ENCODE results near the gene COG5. TPM values are rescaled to one million over a fixed set of nuclear protein-coding genes. Genes with fewer than 3 reads are reported as not detected.

Gene COG5
- polyA plus RNA-seq, 3 donors: 12.7 to 29.0 (median 28.1) TPM

DNA sequence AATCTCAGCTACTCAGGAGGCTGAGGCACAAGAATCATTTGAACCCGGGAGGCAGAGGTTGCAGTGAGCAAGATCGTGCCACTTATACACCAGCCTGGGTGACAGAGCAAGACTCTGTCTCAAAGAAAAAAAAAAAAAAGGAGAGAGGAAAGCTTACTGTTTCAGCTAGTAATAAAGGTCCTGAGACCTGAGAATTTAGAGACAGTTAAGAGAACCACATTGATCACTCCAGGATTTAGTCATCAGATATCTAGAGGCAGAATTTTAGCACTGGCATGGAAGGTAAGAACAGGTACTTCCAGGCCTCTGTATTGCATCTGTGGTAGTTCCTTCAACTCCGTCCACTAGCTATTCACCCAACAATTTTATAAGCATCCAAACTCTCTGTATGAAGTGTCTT lies 7.8 kb downstream of the COG5 start:
- H3K36me3 ChIP-seq (replicated peaks in 1 of 2; ENCODE audit: control insufficient read depth in 1 of 2, insufficient read depth in 2 of 2, low read length in 2 of 2): peaks cover 41 to 71% of the 10 kb centered on the region in 2 donors
- H3K4me2 ChIP-seq (replicated peaks; ENCODE audit: extremely low read depth, low read length, poor library complexity, severe bottlenecking): no peak overlapping the region
- peaks cover 36% of the 10 kb centered on the region for H3K79me2 ChIP-seq (ENCODE audit: insufficient read depth, low read length)
- Mint-ChIP-seq H3K27ac (peak overlapping the region in 1 of 7 donors; percentile 59), H3K27me3 (ENCODE audit: low read depth in 3 of 3) (no peaks in the 10 kb centered on the region), H3K9me3 (no peaks in the 10 kb centered on the region), H3K4me1 (peaks cover 9% of the 10 kb centered on the region), H3K36me3 (peaks cover 51 to 67% of the 10 kb centered on the region in 2 donors), H3K4me3 (no peak overlapping the region)
- 100% methylated on average over 1 of the region's 3 CpGs for WGBS (ENCODE audit: insufficient coverage)
- no peak overlapping the region for H2AFZ ChIP-seq (ENCODE audit: insufficient read depth, low read depth, low read length, poor library complexity, severe bottlenecking)
- no peak for DNase-seq
- no peak overlapping the region for H3K27ac ChIP-seq (ENCODE audit: low read depth in 1 of 2, low read length in 2 of 2)
- intact Hi-C loops (cut with micrococcal nuclease): no loop called here
- peaks cover 10% of the 10 kb centered on the region for H4K20me1 ChIP-seq (ENCODE audit: insufficient read depth, low read length)
- H3K4me1 ChIP-seq (ENCODE audit: control insufficient read depth in 1 of 2, insufficient read depth in 2 of 2, low read length in 2 of 2): peaks cover 2 to 6% of the 10 kb centered on the region in 2 donors
- TF ChIP-seq, protein P1, sequence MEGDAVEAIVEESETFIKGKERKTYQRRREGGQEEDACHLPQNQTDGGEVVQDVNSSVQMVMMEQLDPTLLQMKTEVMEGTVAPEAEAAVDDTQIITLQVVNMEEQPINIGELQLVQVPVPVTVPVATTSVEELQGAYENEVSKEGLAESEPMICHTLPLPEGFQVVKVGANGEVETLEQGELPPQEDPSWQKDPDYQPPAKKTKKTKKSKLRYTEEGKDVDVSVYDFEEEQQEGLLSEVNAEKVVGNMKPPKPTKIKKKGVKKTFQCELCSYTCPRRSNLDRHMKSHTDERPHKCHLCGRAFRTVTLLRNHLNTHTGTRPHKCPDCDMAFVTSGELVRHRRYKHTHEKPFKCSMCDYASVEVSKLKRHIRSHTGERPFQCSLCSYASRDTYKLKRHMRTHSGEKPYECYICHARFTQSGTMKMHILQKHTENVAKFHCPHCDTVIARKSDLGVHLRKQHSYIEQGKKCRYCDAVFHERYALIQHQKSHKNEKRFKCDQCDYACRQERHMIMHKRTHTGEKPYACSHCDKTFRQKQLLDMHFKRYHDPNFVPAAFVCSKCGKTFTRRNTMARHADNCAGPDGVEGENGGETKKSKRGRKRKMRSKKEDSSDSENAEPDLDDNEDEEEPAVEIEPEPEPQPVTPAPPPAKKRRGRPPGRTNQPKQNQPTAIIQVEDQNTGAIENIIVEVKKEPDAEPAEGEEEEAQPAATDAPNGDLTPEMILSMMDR (IDR thresholded peaks at IDR 0.05): no peak
- no peaks in the 10 kb centered on the region for H3K9me3 ChIP-seq (replicated peaks in 1 of 2; ENCODE audit: control insufficient read depth in 1 of 2, insufficient read depth in 1 of 2, low read length in 2 of 2)
- no peak overlapping the region for H3K9ac ChIP-seq (ENCODE audit: insufficient read depth, low read length, poor library complexity, severe bottlenecking)
- no peak overlapping the region for H3K4me3 ChIP-seq (replicated peaks in 1 of 3; ENCODE audit: low read depth in 2 of 3, low read length in 3 of 3)
- no peaks in the 10 kb centered on the region for H3K27me3 ChIP-seq (ENCODE audit: control insufficient read depth in 2 of 2, insufficient read depth in 2 of 2, low read length in 2 of 2)

DNA sequence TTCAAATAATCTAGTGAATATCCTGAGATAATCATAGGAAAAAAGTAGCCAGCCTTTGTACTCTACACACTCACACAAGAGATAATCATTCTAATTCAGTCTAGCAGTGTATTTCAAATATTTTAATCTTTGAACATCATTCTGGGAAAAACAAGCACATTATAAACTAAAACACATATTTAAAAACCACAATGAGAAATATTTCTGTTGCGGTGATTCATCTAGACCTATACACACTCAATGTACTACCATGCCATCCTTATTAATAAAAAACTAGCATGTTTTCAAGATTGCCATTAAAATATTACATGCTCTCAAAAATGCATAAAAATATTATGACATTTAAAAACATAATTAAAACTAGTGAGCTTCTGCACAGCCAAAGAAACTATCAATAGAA lies 11.8 kb downstream of the COG5 start:
- Histone ChIP-seq H3K27me3 (ENCODE audit: control insufficient read depth in 2 of 2, insufficient read depth in 2 of 2, low read length in 2 of 2) (no peaks in the 10 kb centered on the region), H3K4me3 (replicated peaks in 1 of 3; ENCODE audit: low read depth in 2 of 3, low read length in 3 of 3) (no peak overlapping the region), H3K79me2 (ENCODE audit: insufficient read depth, low read length) (peaks cover 15% of the 10 kb centered on the region), H3K9me3 (replicated peaks in 1 of 2; ENCODE audit: control insufficient read depth in 1 of 2, insufficient read depth in 1 of 2, low read length in 2 of 2) (no peaks in the 10 kb centered on the region), H3K4me1 (ENCODE audit: control insufficient read depth in 1 of 2, insufficient read depth in 2 of 2, low read length in 2 of 2) (no peaks in the 10 kb centered on the region), H3K36me3 (replicated peaks in 1 of 2; ENCODE audit: control insufficient read depth in 1 of 2, insufficient read depth in 2 of 2, low read length in 2 of 2) (peaks cover 43 to 93% of the 10 kb centered on the region in 2 donors), H2AFZ (ENCODE audit: insufficient read depth, low read depth, low read length, poor library complexity, severe bottlenecking) (no peak overlapping the region), H4K20me1 (ENCODE audit: insufficient read depth, low read length) (peaks cover 11% of the 10 kb centered on the region), H3K4me2 (replicated peaks; ENCODE audit: extremely low read depth, low read length, poor library complexity, severe bottlenecking) (no peak overlapping the region), H3K9ac (ENCODE audit: insufficient read depth, low read length, poor library complexity, severe bottlenecking) (no peak overlapping the region), H3K27ac (ENCODE audit: low read depth in 1 of 2, low read length in 2 of 2) (no peak overlapping the region)
- TF ChIP-seq, protein P1 (IDR thresholded peaks at IDR 0.05): no peak
- 100% methylated on average over 1 of the region's 1 CpG for WGBS (ENCODE audit: insufficient coverage)
- Mint-ChIP-seq H3K9me3 (peaks cover 0 to 2% (median 0%) of the 10 kb centered on the region in 7 donors), H3K4me3 (no peak overlapping the region), H3K27ac (peak overlapping the region in 1 of 7 donors; percentile 61), H3K36me3 (peaks cover 63 to 87% of the 10 kb centered on the region in 2 donors), H3K27me3 (ENCODE audit: low read depth in 3 of 3) (no peaks in the 10 kb centered on the region), H3K4me1 (no peaks in the 10 kb centered on the region)
- no peak for DNase-seq
- intact Hi-C loops (cut with micrococcal nuclease): no loop called here
